ENCODE measurements around the gene DNAJC10. TPM values are rescaled to one million over a fixed set of nuclear protein-coding genes. Genes with fewer than 3 reads are reported as not detected.

DNAJC10 gene
- total RNA-seq, 1 donor from 2014 or later: 158 TPM

GRCh38 chr2:182798736-182799135 lies 82.7 kb downstream of the DNAJC10 start:
- Mint-ChIP-seq H3K27me3 (ENCODE audit: unreplicated experiment) (peaks cover 4% of the 10 kb centered on the region), H3K27ac (ENCODE audit: unreplicated experiment) (no peak overlapping the region), H3K36me3 (ENCODE audit: low read depth, unreplicated experiment) (no peaks in the 10 kb centered on the region), H3K9me3 (ENCODE audit: unreplicated experiment) (no peaks in the 10 kb centered on the region), H3K4me3 (ENCODE audit: unreplicated experiment) (no peak overlapping the region), H3K4me1 (ENCODE audit: unreplicated experiment) (peaks cover 20% of the 10 kb centered on the region)
- TF ChIP-seq CTCF (IDR thresholded peaks at IDR 0.05; ENCODE audit: unreplicated experiment): no peak
- no peak for DNase-seq (ENCODE audit: low spot score)

GRCh38 chr2:182804128-182804527 lies 88.1 kb downstream of the DNAJC10 start:
- peaks cover 16% of the 10 kb centered on the region for H3K4me1 Mint-ChIP-seq (ENCODE audit: unreplicated experiment)
- no peaks in the 10 kb centered on the region for H3K36me3 Mint-ChIP-seq (ENCODE audit: low read depth, unreplicated experiment)
- no peaks in the 10 kb centered on the region for H3K27me3 Mint-ChIP-seq (ENCODE audit: unreplicated experiment)
- no peak overlapping the region for H3K4me3 Mint-ChIP-seq (ENCODE audit: unreplicated experiment)
- no peak for TF ChIP-seq CTCF (IDR thresholded peaks at IDR 0.05; ENCODE audit: unreplicated experiment)
- DNase-seq (ENCODE audit: low spot score): no peak
- no peak overlapping the region for H3K27ac Mint-ChIP-seq (ENCODE audit: unreplicated experiment)
- H3K9me3 Mint-ChIP-seq (ENCODE audit: unreplicated experiment): no peaks in the 10 kb centered on the region

GRCh38 chr2:182807319-182807718 lies 91.3 kb downstream of the DNAJC10 start:
- no peak overlapping the region for H3K4me3 Mint-ChIP-seq (ENCODE audit: unreplicated experiment)
- no peaks in the 10 kb centered on the region for H3K9me3 Mint-ChIP-seq (ENCODE audit: unreplicated experiment)
- no peak overlapping the region for H3K27ac Mint-ChIP-seq (ENCODE audit: unreplicated experiment)
- H3K4me1 Mint-ChIP-seq (ENCODE audit: unreplicated experiment): peaks cover 9% of the 10 kb centered on the region
- no peak for TF ChIP-seq CTCF (IDR thresholded peaks at IDR 0.05; ENCODE audit: unreplicated experiment)
- H3K36me3 Mint-ChIP-seq (ENCODE audit: low read depth, unreplicated experiment): no peaks in the 10 kb centered on the region
- no peak for DNase-seq (ENCODE audit: low spot score)
- peaks cover 2% of the 10 kb centered on the region for H3K27me3 Mint-ChIP-seq (ENCODE audit: unreplicated experiment)

GRCh38 chr2:182810087-182810486 lies 94.0 kb downstream of the DNAJC10 start:
- peaks cover 2% of the 10 kb centered on the region for H3K27me3 Mint-ChIP-seq (ENCODE audit: unreplicated experiment)
- no peak overlapping the region for H3K4me3 Mint-ChIP-seq (ENCODE audit: unreplicated experiment)
- no peaks in the 10 kb centered on the region for H3K36me3 Mint-ChIP-seq (ENCODE audit: low read depth, unreplicated experiment)
- no peak for DNase-seq (ENCODE audit: low spot score)
- no peak for TF ChIP-seq CTCF (IDR thresholded peaks at IDR 0.05; ENCODE audit: unreplicated experiment)
- H3K4me1 Mint-ChIP-seq (ENCODE audit: unreplicated experiment): no peaks in the 10 kb centered on the region
- no peaks in the 10 kb centered on the region for H3K9me3 Mint-ChIP-seq (ENCODE audit: unreplicated experiment)
- H3K27ac Mint-ChIP-seq (ENCODE audit: unreplicated experiment): no peak overlapping the region

GRCh38 chr2:182814380-182814779 lies 98.3 kb downstream of the DNAJC10 start:
- Mint-ChIP-seq H3K36me3 (ENCODE audit: low read depth, unreplicated experiment) (no peaks in the 10 kb centered on the region), H3K27me3 (ENCODE audit: unreplicated experiment) (peaks cover 2% of the 10 kb centered on the region), H3K27ac (ENCODE audit: unreplicated experiment) (no peak overlapping the region), H3K4me1 (ENCODE audit: unreplicated experiment) (peaks cover 5% of the 10 kb centered on the region), H3K9me3 (ENCODE audit: unreplicated experiment) (no peaks in the 10 kb centered on the region), H3K4me3 (ENCODE audit: unreplicated experiment) (no peak overlapping the region)
- DNase-seq (ENCODE audit: low spot score): no peak
- TF ChIP-seq CTCF (IDR thresholded peaks at IDR 0.05; ENCODE audit: unreplicated experiment): no peak
